CD4-positive, alpha-beta T cell treated with Interferon gamma for 1 hour (primary cell): ENCODE results near the gene MKLN1.
"Not testable (repeated sequence)": the region's sequence is repeated elsewhere in the genome, so short reads cannot be mapped to it uniquely, and the experiment has no call there.

Experiments used
- DNase-seq: peaks from one replicate; pipeline ENCODE4 v3.0.0-alpha.2; 2020

The MKLN1 gene

GRCh38 chr7:131504157-131504899 lies 176.7 kb downstream of the MKLN1 start:
- no peak for DNase-seq

- DNase-seq = not testable (repeated sequence)
Measured at GRCh38 chr7:131505037-131505620, 177.5 kb downstream of the MKLN1 start.

- DNase-seq = no peak
Measured at GRCh38 chr7:131505636-131506557, 178.2 kb downstream of the MKLN1 start.

- DNase-seq = no peak
Measured at GRCh38 chr7:131506597-131506996, 178.9 kb downstream of the MKLN1 start.

- peak; percentile 60 for DNase-seq
Measured at GRCh38 chr7:131507592-131508331, 180.1 kb downstream of the MKLN1 start.

- DNase-seq = no peak
Measured at GRCh38 chr7:131508754-131509486, 181.2 kb downstream of the MKLN1 start.

- DNase-seq = no peak
Measured at GRCh38 chr7:131509781-131510180, 182.1 kb downstream of the MKLN1 start.

- DNase-seq = no peak
Measured at GRCh38 chr7:131511071-131511470, 183.4 kb downstream of the MKLN1 start.

GRCh38 chr7:131511774-131512535 lies 184.3 kb downstream of the MKLN1 start:
- no peak for DNase-seq

- DNase-seq = peak; percentile 68
Measured at GRCh38 chr7:131513245-131514061, 185.8 kb downstream of the MKLN1 start.

GRCh38 chr7:131515471-131515870 lies 187.8 kb downstream of the MKLN1 start:
- DNase-seq = not testable (repeated sequence)

GRCh38 chr7:131517218-131517923 lies 189.7 kb downstream of the MKLN1 start:
- no peak for DNase-seq

- no peak for DNase-seq
Measured at GRCh38 chr7:131518626-131519025, 190.9 kb downstream of the MKLN1 start.

- DNase-seq = no peak
Measured at GRCh38 chr7:131521651-131522163, 194.0 kb downstream of the MKLN1 start.

- DNase-seq = no peak
Measured at GRCh38 chr7:131522325-131522930, 194.8 kb downstream of the MKLN1 start.

GRCh38 chr7:131524115-131524514 lies 196.4 kb downstream of the MKLN1 start:
- no peak for DNase-seq

- no peak for DNase-seq
Measured at GRCh38 chr7:131524703-131525102, 197.0 kb downstream of the MKLN1 start.

GRCh38 chr7:131525820-131526219 lies 198.1 kb downstream of the MKLN1 start:
- DNase-seq = no peak

- no peak for DNase-seq
Measured at GRCh38 chr7:131527456-131527855, 199.8 kb downstream of the MKLN1 start.
